WERI-Rb-1 (cell line): ENCODE data around the gene MIPEP.

ENCODE experiments used
- DNase-seq: peaks from one replicate; pipeline ENCODE4 v3.0.0-alpha.2; 2020
- H3K27ac ChIP-seq: fragments of 250-450 bp; sonication (Bioruptor Pico); 2 replicates; pipeline ENCODE4 v1.5.1; 2020; ENCODE audit warnings: mild to moderate bottlenecking, moderate library complexity
- H3K27me3 ChIP-seq: fragments of 250-450 bp; sonication (Bioruptor Pico); 2 replicates; pipeline ENCODE4 v1.5.1; 2021; ENCODE audit warnings: mild to moderate bottlenecking, low read depth, moderate library complexity; ENCODE audit not compliant: insufficient read depth, severe bottlenecking
- H3K36me3 ChIP-seq: fragments of 250-450 bp; sonication (Bioruptor Pico); 2 replicates; pipeline ENCODE4 v1.5.1; 2020; ENCODE audit warnings: mild to moderate bottlenecking, moderate library complexity
- H3K4me3 ChIP-seq: 2 replicates; pipeline ENCODE4 v1.5.1; 2011; ENCODE audit warnings: low read depth, mild to moderate bottlenecking, control low read depth, low read length
- H3K9me3 ChIP-seq: fragments of 250-450 bp; sonication (Bioruptor Pico); 2 replicates; pipeline ENCODE4 v1.5.1; 2021; ENCODE audit warnings: mild to moderate bottlenecking, moderate library complexity; ENCODE audit not compliant: severe bottlenecking
- CTCF ChIP-seq: IDR thresholded peaks from 2 replicates; pipeline ENCODE4 v1.5.1; 2011; ENCODE audit warnings: low read depth, mild to moderate bottlenecking, control low read depth, inconsistent platforms, low read length

Gene MIPEP

DNA sequence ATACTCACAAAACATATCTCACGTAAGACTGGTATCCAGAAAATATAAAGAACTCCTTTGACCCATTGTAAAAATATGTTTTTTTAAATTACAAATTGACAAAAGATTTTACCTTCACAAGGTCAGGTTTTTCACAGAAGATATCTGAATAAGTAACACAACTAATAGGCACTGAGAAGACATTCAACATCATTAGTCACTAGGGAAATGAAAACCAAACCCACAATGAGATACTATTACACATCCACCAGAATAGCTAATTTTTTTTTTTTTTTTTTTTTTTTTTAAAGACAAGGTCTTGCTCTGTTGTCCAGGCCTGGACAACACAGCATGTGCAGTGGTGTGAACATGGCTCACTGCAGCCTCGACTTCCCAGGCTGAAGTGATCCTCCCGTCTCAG lies 157.5 kb downstream of the MIPEP start:
- Histone ChIP-seq H3K36me3 (no peaks in the 10 kb centered on the region), H3K9me3 (no peaks in the 10 kb centered on the region), H3K27me3 (no peaks in the 10 kb centered on the region), H3K27ac (no peak overlapping the region), H3K4me3 (no peak overlapping the region)
- no peak for DNase-seq
- TF ChIP-seq CTCF, result no peak

DNA sequence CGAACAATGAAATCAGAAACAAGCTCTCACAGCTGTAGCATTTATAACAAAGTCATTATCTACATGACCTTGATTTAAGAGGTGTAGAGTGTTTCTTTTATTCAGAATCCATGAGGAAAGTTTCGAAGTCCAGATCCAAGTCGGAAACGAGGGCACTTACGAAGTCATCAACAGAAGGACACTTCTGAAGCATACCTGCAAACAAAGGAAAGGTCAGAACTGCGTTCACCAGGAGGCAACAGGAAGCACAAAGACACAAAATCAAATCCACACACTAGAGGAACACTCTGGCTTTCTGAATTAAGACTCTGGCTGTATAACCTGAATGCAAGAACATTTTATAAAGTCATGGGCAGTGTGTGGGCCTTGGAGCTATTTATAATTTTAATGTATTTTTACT lies 158.9 kb downstream of the MIPEP start:
- no peak for TF ChIP-seq CTCF
- Histone ChIP-seq H3K27ac (no peak overlapping the region), H3K9me3 (no peaks in the 10 kb centered on the region), H3K27me3 (no peaks in the 10 kb centered on the region), H3K36me3 (no peaks in the 10 kb centered on the region), H3K4me3 (no peak overlapping the region)
- DNase-seq, result no peak

DNA sequence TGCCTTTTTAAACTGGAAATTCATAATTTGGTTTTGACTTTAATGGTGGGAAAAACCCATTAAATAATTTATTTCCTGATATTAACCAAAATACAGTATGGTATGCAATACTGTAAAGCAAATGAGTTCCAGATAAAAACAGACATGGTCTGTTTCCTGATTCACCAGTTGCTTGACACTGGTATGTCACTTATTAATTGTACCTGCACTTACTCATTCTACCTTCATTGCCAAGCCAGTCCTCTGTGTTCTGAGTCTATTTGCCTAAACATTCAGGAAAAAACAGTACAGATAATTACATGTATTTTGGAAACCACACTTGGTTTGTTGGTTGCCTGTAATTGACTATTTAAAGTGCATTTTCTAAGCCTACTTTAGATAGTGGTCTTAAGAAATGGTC lies 159.7 kb downstream of the MIPEP start:
- no peaks in the 10 kb centered on the region for H3K9me3 ChIP-seq
- H3K27me3 ChIP-seq, result no peaks in the 10 kb centered on the region
- TF ChIP-seq CTCF, result no peak
- H3K4me3 ChIP-seq, result no peak overlapping the region
- H3K36me3 ChIP-seq, result no peaks in the 10 kb centered on the region
- no peak for DNase-seq
- H3K27ac ChIP-seq, result no peak overlapping the region

GRCh38 chr13:23728807-23729206 lies 160.4 kb downstream of the MIPEP start:
- TF ChIP-seq CTCF, result no peak
- Histone ChIP-seq H3K27ac (no peak overlapping the region), H3K36me3 (no peaks in the 10 kb centered on the region), H3K9me3 (no peaks in the 10 kb centered on the region), H3K4me3 (no peak overlapping the region), H3K27me3 (no peaks in the 10 kb centered on the region)
- DNase-seq, result no peak

DNA sequence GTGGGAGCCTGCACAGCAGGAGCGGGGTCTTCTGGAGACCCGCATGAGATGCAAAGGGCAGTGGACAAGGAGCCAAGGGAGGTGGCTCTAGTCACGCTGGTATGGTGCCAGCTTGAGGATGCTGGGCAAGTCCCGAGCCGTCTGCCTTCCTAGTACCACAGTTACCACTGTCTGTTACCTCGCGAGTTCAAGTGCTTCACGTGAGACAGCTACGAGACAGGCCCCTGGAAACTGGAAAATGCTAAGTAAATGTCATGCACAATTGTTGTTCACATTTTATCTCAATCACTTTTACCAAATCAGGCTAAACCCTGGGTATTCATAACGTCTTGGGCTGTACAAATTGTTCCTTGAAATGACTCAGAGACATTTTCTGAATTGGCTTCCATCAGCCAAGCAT lies 163.3 kb downstream of the MIPEP start:
- Histone ChIP-seq H3K27me3 (no peaks in the 10 kb centered on the region), H3K9me3 (no peaks in the 10 kb centered on the region), H3K4me3 (no peak overlapping the region), H3K27ac (no peak overlapping the region), H3K36me3 (no peaks in the 10 kb centered on the region)
- no peak for DNase-seq
- TF ChIP-seq CTCF, result no peak

DNA sequence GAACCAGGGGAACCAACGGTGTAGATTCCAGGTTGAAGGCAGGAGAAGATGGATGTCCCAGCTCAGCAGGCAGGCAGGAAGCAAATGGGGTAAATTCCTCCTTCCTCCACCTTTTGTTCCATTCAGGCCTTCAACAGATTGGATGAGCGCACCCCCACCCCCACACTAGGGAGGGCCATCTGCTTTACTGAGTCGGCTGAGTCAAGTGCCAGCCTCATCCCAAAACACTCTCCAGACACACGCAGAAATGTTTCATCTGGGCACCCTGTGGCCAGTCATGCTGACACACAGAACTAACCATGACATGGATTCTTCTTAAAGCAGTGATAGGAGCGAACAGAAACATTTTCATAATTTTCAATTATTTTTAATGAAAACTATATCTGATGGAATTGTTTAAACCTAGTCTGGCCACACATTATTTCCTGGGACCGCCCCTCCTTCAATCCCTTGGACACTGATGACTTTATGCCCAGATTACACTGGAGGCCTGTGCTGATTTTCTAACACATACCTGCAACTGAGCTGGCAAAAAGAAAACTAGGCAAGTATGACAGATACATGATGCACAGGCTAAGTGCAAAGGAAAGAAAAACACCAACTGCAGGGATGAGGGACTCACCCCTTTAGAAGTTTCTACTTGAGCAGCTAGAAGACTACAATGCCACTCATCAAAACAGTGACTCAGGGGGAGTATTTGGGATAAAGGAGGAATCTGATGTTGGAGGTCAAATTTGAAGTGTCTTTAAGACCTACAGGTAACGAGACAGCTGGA lies 164.8 kb downstream of the MIPEP start:
- no peaks in the 10 kb centered on the region for H3K27me3 ChIP-seq
- H3K36me3 ChIP-seq, result no peaks in the 10 kb centered on the region
- DNase-seq, result peak; percentile 74
- H3K4me3 ChIP-seq, result no peak overlapping the region
- no peak overlapping the region for H3K27ac ChIP-seq
- TF ChIP-seq CTCF, result no peak
- H3K9me3 ChIP-seq, result no peaks in the 10 kb centered on the region
